NCI-H2227 (cell line): ENCODE measurements around the gene MAPK7.
"Not testable (repeated sequence)": the region's sequence is repeated elsewhere in the genome, so short reads cannot be mapped to it uniquely, and the experiment has no call there.

Experiments
- DNase-seq: peaks from one replicate; lab custom pipeline; 2025; ENCODE audit not compliant: unreplicated experiment; lab: John Stamatoyannopoulos, UW

MAPK7 gene

DNA sequence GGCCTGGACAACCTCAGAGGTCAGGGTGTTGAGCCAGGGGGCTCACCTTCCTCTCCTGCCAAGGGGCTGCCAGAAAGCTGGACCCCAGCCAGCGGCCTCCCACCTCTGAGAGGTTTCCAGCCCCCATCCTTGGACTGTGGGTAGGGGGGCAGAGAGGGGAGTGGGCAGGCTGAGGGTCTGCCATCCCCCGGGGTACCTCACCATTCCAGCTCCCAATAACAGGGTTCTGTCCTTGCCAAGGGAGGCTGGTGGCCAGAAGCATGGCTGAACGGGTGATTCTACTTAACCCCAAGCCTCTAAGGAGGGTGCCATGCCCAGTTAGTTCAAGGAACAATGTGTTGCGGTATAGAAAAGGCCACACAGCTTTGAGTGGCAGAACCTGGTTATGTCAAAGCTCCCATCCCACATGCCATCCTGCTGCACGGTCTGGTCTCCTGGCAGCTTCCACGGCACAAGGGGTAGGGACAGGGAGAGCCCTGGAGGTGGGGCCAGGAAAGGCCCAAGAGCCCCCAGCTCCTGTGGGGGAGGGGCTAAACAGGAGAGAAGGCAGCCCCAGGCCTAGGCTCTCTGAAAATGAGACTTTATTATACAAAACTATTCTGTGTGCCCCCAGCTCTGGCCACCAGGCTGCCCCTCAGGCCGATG is 35.6 kb upstream of the MAPK7 start:
- DNase-seq, result no peak

DNA sequence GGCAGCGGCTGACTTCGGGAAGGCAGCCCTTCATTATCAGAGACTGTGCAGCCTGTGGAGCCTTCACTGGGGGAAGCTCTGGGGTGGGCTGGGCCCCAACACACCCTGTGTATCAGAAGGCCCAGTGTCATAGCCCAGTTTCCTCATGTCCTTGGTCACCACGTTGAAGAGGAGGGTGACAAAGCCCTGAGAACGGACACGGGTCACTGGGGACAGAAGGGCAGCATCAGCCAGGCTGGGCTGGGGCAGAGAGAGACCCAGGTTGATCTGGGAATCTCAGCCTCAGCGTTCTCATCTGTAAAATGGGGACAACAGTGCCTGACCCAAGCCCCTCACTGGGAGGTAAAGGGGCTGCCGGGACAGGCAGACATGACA is 35.1 kb upstream of the MAPK7 start:
- DNase-seq, result no peak

DNA sequence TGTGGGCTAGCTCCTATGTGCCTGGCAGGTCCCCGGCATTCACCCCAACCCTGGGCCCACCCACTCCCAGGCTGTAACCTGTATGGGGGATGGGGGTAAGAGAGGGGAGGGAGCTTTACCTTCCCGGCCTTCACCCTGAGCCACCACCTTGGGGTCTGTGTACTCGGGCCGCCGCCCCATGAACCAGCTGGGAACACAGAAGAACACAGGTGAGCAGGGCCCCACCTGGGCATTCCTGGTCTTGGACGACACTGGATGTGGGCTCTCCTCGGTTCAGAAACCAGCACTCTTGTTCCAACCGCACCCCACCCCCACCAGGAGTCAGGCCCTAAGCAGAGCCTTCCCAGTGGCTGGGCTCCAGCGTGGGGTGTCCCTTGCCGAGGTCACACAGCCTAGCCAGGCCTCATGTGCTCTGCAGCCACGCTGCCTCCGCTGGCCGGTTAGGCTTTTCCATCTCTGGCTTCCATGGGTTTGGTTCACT is 34.6 kb upstream of the MAPK7 start:
- no peak for DNase-seq

DNA sequence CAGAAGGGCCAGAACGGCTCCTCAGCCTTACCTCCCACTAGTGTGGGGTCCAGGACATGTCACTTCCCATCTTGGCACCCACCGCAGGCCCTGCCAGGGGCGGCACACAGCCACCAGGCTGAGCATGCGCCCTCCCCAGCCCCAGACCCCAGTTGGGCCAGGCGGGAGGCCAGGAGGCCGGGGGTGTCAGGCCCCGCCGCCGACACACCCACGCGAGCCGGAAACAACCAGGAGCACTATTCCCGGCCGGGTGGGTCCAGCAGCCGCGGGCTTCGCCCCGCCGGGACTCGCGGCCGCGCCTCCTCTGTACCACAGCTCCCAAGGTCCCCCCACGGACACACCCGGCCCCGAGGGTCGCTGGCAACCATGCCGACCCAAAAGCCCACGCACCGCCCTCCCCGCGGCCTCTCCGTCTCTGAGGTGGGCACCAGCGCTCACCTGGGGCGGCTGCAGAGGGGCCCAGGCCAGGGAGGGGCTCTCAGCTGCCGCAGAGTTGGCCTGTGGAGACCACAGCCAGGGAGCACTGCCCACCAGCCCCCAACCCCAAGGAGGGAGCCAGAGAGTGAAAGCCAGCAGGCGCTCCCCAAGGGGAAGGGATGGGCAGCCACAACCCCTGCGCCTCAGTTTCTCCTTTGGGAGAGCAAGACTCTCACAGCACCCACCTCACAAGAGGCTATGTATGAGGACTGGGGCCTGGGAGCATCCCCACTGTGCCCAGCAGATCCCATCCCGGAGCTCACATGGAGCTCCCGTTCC is 33.8 kb upstream of the MAPK7 start:
- no peak for DNase-seq

DNA sequence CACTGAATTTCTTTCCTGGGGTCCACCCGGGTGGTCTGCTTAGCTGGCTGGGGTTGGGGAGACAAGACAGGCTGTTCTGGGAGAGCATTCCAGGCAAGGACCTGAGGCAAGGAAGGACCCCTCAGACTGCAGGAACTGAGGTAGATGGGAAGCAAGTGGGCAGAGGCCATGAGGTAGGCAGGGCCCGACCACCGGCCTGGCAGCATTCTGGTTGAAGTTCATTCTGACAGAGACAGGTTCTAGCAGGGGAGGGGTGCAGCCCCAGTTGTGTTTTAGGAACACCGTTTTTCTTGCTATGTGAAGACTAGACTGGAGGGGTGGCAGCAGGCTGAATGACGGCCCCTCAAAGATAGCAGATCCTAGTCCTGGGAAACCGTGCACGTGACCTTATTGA is 33.2 kb upstream of the MAPK7 start:
- no peak for DNase-seq

DNA sequence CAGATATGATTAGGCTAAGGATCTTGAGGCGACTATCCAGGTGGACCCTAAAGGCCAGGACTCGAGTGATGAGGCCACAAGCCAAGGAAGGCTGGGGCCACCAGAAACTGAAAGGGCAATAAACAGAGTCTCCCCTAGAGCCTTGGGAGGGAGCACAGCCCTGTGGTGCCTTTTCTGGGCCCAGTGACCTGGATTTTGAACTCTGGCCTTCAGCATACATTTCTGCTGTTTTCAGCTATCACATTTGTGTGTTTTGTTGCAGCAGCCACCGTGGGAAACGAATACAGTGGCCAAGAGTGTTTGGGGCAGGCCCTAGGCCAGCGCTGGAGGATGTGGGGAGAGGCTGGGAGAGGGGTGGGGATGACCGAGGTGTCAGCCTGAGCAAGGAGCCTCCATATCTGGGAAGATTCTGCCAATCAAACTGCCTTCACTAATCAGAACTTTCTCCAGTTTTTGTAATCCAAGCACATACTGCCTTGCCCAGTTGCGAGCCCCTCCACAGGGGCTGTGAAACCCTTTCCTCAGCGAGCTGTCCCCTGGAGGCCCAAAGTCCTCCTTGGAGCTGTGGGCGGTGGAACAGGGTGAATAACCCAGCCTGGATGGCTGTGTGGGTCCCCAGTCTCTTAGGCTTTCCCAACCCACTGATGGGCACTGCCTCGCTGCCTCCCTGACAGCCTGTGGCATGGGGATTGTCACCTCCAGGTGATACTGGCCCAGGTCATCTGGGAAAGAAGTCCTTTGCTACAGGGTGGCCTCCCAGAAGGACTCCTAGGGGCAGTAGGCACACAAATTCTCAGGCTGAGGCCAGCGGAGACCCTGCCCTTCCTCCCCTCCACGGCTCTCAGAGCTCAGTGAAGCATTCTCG is 32.6 kb upstream of the MAPK7 start:
- no peak for DNase-seq

DNA sequence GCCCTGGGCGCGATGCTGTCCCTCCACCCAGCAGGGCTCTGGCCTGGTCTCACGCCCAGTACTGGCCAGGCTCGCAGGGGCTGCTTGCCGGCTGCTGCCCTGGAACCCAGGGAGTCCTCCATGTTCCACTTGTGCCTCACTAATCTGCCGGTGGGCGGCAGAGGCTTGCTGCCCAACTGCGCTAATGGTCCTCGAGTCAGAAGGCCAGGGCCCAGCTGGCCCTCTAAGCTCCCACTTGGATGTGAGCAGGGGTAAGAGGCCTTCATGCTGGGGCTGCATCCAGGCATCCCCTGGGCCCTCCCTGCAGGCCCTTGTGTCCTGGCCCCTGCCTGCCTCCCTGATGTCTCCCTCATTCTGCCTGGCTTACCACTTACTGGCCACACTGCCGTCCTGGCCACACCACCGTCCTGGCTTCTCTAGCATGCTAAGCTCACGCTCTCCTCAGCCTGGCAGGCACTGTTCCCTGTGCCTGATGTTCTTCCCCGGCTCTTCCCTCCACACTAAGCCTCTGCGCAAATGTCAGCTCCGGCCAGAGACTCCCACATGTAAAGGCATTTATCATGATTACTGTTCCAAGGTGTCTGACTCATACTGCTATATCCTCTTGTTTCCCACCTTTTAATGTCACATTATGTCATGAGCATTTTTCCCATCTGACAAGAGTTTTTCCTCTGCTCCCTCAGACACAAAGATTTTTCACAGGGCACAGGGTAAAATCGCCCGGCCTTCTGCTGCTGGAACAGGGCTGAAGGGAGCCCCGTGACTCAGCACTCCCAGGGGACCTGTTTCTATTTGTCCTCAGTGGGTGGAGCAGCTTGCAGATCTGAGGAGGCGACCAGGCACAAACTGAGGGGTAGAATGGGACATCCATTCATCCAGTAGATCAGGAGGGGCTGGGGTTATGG is 31.7 kb upstream of the MAPK7 start:
- DNase-seq, result no peak

DNA sequence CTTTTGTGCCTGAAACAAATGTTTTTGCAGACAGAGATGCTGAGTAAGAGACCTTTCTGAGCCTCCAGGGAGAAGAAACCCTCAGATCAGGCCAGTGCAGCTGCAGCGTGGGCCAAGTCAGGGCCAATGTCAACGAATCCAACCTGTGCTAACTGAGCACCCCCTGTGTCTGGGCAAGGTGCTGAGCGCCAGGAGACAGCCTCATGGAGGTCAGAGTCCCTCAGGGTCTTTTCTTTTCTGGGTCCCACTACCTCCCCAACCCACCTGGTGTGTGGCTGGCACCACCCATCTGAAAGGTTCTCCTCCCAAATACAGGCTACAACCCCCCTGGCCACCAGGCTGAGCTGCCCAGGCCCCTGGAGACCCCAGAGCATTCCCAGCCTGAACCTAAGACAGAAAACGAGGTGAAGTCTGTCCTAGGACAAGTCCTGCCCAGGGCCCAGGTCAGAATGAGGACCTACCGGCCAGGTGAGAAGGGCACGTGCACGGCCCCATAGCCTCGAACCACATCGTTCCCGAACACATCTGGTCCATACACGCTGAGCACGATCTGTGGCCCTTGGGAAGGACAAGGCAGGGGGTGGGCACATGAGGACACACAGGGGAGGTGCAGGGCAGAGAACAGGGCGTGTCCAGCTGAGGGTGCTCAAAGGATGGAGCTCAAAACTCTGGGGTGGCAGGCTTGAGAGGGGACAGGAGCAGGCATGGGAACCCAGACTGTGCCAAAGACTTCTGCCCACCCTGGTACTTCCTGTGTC is 30.8 kb upstream of the MAPK7 start:
- no peak for DNase-seq

DNA sequence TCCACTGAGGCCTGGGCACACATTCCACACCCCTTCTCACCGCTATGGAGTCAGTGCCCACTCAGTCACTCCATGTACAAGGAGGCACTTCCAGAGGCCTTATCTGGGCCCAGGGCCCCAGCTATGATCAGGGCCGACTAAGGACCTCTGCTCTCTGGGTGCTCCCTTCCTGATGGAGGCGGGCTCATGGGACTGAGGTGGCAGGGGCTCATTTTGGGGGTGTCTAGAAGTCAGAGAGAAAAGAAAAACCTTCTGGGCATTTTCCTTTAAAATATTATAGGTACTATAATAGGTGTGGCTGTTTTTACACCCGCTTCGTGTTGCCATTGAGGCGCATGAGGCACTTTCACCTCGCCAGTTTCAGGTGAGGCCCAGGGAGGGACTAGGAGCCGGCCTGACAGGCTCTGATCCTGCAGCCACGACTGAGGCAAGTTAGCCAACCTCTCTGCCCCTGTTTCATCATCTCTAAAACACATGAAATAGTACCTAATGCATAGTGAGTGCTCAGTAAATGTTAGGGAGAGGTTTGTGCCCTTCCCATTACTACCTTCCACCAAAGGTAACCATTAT is 30.1 kb upstream of the MAPK7 start:
- no peak for DNase-seq

DNA sequence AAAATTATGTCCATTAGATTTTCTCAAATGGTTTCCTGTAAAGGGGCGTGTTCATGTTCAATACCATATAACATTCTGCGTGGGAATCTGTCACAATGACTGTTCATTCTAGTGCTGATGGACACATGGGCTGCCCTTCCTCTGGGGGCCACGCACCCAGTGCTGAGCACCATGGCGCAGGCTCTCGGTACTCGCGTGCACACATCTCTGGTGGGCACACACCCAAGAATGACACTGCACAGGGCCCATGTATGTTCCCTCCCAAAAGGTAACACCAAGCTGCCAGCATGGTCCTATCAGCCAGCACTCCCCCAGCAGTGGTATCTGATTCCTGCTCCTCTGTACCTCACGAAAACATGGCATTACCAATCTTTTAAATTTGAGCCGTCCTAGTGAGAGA is 29.5 kb upstream of the MAPK7 start:
- no peak for DNase-seq

DNA sequence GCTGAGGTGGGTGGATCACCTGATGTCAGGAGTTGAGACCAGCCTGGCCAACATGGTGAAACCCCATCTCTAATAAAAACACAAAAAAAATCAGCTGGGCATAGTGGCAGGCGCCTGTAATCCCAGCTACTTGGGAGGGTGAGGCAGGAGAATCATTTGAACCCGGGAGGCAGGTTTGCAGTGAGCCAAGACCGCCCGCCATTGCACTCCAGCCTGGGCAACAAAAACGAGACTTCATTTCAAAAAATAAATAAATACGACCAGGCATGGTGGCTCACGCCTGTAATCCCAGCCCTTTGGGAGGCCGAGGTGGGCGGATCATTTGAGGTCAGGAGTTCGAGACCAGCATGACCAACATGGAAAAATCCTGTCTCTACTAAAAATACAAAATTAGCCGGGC is 24.9 kb upstream of the MAPK7 start:
- not testable (repeated sequence) for DNase-seq

DNA sequence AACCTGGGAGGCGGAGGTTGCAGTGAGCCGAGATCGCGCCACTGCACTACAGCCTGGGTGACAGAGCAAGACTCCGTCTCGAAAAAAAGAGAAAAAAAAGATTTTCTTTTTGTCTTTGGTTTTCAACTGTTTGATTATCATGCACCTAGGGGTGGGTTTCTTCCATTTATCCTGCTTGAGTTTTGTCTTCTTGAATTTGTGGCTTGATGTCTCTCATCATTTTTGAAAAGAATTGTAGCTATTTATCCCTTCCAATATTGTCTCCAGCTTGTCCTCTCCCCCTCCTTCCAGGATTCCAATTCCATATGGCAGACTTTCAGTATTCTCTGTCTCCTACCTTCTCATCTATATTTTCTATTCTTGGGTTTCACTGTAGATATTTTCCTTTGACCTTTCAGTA is 23.6 kb upstream of the MAPK7 start:
- no peak for DNase-seq

DNA sequence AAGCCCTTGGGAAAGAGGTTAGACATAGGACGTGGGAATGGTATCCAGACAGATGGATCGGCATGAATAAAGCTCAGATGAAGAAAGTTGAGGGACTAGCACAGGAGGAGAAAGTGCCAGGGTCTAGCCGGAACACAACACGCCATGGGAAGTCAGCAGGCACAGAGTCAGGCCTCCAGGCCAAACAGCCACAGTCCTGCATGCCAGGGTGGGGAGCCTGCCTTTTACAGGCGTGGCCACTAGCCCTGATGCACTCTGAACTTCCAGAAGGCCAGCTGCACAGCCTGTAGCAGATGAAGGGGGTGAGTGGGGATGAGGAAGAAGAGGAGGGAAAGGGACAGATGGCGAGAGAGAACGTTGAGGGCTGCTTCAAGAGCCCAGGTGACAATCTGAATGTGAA is 20.9 kb upstream of the MAPK7 start:
- no peak for DNase-seq

DNA sequence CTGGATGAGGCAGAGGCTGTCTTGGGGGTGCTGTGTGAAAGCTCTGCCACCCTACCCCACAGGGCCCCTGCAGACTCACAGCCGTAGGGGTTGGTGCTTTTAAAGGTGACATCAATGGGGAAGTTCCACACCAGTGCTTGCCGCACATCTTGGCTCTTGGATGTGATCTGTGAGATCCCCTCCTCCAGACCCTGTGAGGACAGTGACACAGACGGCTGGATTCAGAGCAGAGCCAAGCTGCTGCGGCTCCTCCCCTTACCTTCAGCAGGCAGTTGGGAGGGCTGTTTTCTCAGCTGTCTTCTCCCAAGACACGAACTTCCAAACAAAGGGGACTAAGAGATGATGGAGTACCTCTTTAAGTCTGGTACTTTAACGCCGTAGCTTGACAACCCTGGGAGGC is 20.5 kb upstream of the MAPK7 start:
- no peak for DNase-seq

DNA sequence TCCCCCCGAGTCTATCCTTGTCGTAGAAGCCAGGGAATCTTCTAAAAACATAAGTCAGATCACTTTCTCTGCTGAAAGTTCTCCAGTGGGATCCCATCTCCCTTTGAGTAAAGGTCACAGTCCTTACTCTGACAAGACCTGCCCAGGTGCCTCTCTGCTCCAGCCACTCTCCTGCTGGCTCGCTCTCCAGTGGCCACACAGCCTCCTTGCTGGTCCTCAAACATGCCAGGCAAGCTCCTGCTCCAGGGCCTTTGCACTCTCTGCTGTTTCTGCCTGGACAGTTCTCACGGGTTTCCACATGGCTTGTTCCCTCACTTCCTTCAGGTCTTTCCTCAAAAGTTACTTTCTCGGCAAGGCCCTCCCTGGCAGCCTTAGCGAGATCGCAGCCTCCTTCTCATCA is 19.1 kb upstream of the MAPK7 start:
- no peak for DNase-seq

DNA sequence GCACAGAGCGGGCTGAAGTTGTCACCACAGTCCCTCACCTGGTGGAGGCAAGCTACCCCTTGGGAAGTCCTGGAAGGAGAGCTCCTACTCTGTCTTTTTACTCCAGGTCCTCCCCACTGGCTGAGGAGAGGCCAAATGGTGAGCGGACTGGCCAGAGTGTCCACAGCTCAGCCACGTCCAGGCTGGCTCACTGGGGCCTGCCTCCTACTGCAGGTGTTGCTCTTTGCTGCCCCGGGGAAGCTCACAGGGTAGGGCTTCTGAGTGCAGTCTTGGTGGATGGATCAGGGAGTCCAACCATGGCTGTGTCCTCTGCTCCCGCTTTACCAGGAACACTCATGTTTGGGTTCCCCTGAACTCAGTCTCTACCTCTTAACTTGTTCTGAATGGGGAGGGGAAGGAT is 18.4 kb upstream of the MAPK7 start:
- no peak for DNase-seq

DNA sequence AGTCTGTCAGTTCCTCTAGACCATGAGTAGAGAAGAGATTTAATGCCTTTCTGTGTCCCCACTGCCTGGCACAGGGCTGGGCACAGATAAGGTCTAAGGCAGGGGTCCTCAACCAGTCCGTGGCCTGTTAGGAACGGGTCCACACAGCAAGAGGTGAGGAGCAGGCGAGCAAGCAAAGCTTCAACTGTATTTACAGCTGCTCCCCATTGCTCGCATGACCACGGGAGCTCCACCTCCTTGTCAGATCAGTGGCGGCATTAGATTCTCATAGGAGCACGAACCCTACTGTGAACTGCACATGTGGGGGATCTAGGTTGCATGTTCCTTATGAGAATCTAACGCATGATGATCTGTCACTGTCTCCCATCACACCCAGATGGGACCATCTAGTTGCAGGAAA is 17.5 kb upstream of the MAPK7 start:
- DNase-seq, result no peak

DNA sequence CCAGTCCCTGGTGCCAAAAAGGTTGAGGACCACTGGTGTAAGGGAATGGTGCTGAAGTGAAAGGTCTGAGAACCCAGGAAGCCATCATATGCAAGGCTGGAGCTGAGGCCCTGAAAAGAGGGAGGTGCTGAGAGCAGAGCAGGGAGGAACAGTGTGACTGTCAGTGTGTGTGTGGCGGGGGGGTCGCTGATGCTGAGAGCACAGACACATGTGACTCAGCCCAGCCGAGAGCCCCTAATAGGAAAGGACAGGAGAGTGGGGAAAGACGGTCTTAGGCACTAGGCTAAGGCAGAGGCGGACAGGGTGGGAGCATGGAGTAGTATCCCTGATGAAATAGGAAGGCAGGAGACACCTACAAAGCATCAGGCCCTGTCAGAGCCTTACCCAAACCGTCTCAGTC is 17.0 kb upstream of the MAPK7 start:
- DNase-seq, result peak; percentile 18

DNA sequence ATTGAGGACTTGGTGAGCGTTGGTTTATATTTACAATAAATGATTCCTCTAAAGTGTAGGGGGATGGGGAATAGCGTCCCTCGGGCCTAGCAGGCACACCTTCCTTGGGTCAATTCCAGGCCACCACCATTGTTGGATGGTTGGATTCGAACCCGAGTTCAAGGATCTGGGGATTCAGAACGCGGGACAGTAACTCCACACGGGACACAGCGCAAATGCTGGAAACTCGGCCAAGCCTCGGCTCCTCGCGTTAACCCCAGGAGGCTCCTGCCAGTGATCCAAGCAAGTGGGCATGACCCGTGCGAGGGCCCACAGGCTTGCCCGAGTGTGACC is 16.4 kb upstream of the MAPK7 start:
- DNase-seq, result no peak
